GM13977 (cell line): ENCODE data around the gene GSTP1.
A peak's percentile ranks its signal among the peaks of the same experiment; 100 is the strongest.

Experiments
- DNase-seq: peaks from one replicate; pipeline ENCODE4 v3.0.0; 2012; ENCODE audit warnings: low spot score
- CTCF ChIP-seq: IDR thresholded peaks from 2 replicates; pipeline ENCODE4 v1.5.1; 2012; ENCODE audit warnings: mild to moderate bottlenecking, control low read depth; ENCODE audit not compliant: insufficient read depth; ENCODE audit errors: extremely low read depth, missing control alignments
- in situ Hi-C: fragments of 300-500 bp; cut with MboI; formaldehyde crosslinking; loops from one replicate; pipeline ENCODE4 v1.12.0; 2022; ENCODE audit warnings: low sequenced_read_pairs, low pct_unique_long_range_greater_than_20kb, mixed read lengths, inconsistent platforms; ENCODE audit not compliant: unreplicated experiment

The GSTP1 gene

GRCh38 chr11:67611704-67612587 lies 28.3 kb downstream of the GSTP1 start:
- in situ Hi-C loops, result no loop called here

GRCh38 chr11:67612751-67613150 lies 29.1 kb downstream of the GSTP1 start:
- no peak for TF ChIP-seq CTCF
- no peak for DNase-seq
- in situ Hi-C loops, result no loop called here

More at GRCh38 chr11:67611704-67612587, 28.3 kb downstream of the GSTP1 start:
- no peak for DNase-seq
- no peak for TF ChIP-seq CTCF

DNA sequence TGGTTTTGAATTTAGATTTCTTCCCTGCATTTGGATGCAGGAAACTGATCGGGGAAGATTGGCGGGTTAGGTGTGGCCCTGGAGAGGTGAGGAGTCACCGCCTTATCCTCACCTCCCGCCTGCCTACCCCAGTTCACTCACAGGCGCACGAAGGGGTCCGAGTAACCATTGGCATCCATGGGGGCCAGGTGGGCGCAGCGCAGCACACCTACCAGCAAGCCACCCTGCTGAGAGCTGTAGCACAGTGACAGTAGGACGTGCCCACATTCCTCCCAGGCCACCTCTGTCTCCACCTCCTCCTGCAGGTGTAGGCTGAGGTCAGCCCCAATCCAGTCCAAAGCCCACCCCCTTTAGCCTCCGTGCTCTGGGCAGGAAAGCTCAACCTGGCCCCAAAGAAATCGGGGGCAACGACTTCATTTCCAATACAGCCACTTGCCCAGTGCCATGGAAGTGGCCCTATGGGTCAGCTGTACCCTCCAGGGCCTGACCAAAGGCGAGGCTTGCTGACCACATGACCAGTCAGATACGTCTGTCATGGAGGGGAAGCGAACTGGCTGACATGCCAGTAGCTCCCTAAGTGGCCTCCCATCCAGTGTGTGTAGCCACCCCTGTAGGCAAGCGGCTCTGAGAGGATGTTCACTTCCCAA lies 29.8 kb downstream of the GSTP1 start:
- in situ Hi-C loops, result no loop called here
- TF ChIP-seq CTCF, result no peak
- DNase-seq, result no peak

GRCh38 chr11:67613960-67614715 lies 30.5 kb downstream of the GSTP1 start:
- DNase-seq, result peak; percentile 87
- in situ Hi-C loops, result no loop called here
- TF ChIP-seq CTCF, result peak; percentile 58

GRCh38 chr11:67614730-67615714 lies 31.4 kb downstream of the GSTP1 start:
- TF ChIP-seq CTCF, result peak; percentile 61
- in situ Hi-C loops, result no loop called here
- DNase-seq, result peak; percentile 57
